ENCODE data around the gene MYRIP. TPM values are rescaled to one million over a fixed set of nuclear protein-coding genes. Genes with fewer than 3 reads are reported as not detected.

Gene MYRIP
- total and polyA plus RNA-seq, 2 experiments from 2014 or later: 1.5 to 1.8 TPM

GRCh38 chr3:40307176-40307575 lies 497.8 kb downstream of the MYRIP start:
- H3K9me2 ChIP-seq (ENCODE audit: insufficient read depth): no peaks in the 10 kb centered on the region
- H3K4me2 ChIP-seq: no peak overlapping the region
- H3F3A ChIP-seq (replicated peaks; ENCODE audit: low read depth): no peaks in the 10 kb centered on the region
- ATAC-seq: no peak
- H3K4me1 Mint-ChIP-seq: peaks cover 11% of the 10 kb centered on the region; the same call in 2 of the 3 replicates
- no peak for TF ChIP-seq NANOG (IDR thresholded peaks at IDR 0.05; ENCODE audit: borderline replicate concordance)
- TF ChIP-seq ZNF462 (CRISPR knock-in tag; IDR thresholded peaks at IDR 0.05): no peak
- TF ChIP-seq EZH2phosphoT487 (IDR thresholded peaks at IDR 0.05; ENCODE audit: unreplicated experiment): no peak
- TF ChIP-seq ZNF114 (CRISPR knock-in tag; IDR thresholded peaks at IDR 0.05): no peak
- TF ChIP-seq CTCF (conservative IDR thresholded peaks at IDR 0.05; ENCODE audit: low read depth in 2 of 2): no peak
- no peak for TF ChIP-seq ETS1 (IDR thresholded peaks at IDR 0.05)
- TF ChIP-seq EZH2 (IDR thresholded peaks at IDR 0.05; ENCODE audit: low read depth, unreplicated experiment): no peak
- no peak for TF ChIP-seq CREB1 (CRISPR knock-in tag; IDR thresholded peaks at IDR 0.05; ENCODE audit: low read depth)
- TF ChIP-seq JUNB (IDR thresholded peaks at IDR 0.05; ENCODE audit: unreplicated experiment): no peak
- no peak for TF ChIP-seq STAT1 (IDR thresholded peaks at IDR 0.05; ENCODE audit: unreplicated experiment)
- no peak for TF ChIP-seq REST (IDR thresholded peaks at IDR 0.05; ENCODE audit: unreplicated experiment)
- no peak for TF ChIP-seq POLR2AphosphoS5 (IDR thresholded peaks at IDR 0.05; ENCODE audit: low read depth)
- TF ChIP-seq ZNF331 (CRISPR knock-in tag; IDR thresholded peaks at IDR 0.05; ENCODE audit: low read depth): no peak
- H3K27ac ChIP-seq (ENCODE audit: low read depth): no peak overlapping the region
- peaks cover 15% of the 10 kb centered on the region for H3K79me2 ChIP-seq (replicated peaks; ENCODE audit: insufficient read depth)
- H2AFZ ChIP-seq: no peak overlapping the region
- H3K36me3 ChIP-seq (ENCODE audit: insufficient read depth): peaks cover 8% of the 10 kb centered on the region
- H3K9me3 Mint-ChIP-seq: no peaks in the 10 kb centered on the region
- H3K4me1 ChIP-seq (ENCODE audit: insufficient read depth): peaks cover 5% of the 10 kb centered on the region; the same call in 1 of the 2 replicates
- H3K4me3 Mint-ChIP-seq: no peak overlapping the region
- H3K36me3 Mint-ChIP-seq (ENCODE audit: low read depth): peaks cover 21% of the 10 kb centered on the region
- no peak for DNase-seq (ENCODE audit: low spot score)
- H3K27me3 Mint-ChIP-seq (ENCODE audit: insufficient read depth, low read depth, poor library complexity): peaks cover 2% of the 10 kb centered on the region
- no peak overlapping the region for H3K4me3 ChIP-seq
- H3K27ac Mint-ChIP-seq: no peak overlapping the region
- no peaks in the 10 kb centered on the region for H4K20me1 ChIP-seq (replicated peaks; ENCODE audit: insufficient read depth)
- H3K27me3 ChIP-seq (ENCODE audit: insufficient read depth): no peaks in the 10 kb centered on the region
